ENCODE results near the gene CASTOR1. TPM values are rescaled to one million over a fixed set of nuclear protein-coding genes. Genes with fewer than 3 reads are reported as not detected.

Gene CASTOR1
- total RNA-seq = 1 to 10 TPM in 1 of 2 donors, under 1 TPM in 1; 1.00 to 1.0 TPM

DNA sequence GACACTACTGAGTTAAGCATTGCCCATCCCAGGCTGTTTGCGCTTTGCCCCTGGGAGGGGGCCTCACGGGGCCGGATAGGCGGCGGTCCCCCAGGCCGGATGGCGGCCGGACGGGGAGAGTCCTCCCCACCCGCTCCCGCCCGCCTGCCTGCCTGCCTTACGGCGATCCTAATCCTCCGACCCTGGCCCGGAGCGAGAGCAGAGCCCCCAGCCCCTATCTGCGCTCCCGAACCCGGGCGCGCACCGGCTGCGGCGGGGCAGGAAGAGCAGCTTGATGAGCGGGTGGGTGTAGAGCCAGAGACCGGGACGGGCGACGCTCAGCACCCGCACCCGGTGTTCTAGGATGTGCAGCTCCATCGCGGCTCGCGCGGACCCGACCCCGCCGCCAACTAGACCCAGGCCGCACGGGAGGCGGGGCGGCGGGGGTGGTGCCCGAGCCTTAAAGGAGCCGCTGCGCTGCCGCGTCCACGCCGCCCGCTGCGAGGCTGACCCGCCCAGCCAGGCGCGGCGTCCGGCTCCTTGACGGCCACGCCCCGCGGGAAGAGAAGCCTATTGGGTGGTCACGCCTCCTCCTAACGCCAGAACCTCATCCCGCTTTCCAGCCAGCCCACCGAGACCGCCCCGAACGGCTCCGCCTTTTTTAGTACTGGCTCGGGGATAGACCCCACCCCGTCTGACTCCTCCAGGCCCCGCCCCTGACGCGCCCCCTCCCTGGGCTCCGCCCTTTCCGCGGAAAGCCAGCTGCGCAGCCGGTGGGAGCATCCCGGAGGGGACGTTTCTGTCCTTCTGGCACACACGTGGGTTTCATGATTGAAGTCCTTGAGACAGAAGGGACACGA lies at the start of gene CASTOR1:
TSS of gene CASTOR1 (minus strand) at position 365 of the 839 bp plus-strand sequence. CDS start at position 357, 8 bp downstream.

GRCh38 chr22:30326706-30327362 lies 37.5 kb upstream of the CASTOR1 start, which contains the start of gene TBC1D10A:
Gene TBC1D10A (minus strand): TSS chr22:30326941. CDS start chr22:30326881, 60 bp downstream.

DNA sequence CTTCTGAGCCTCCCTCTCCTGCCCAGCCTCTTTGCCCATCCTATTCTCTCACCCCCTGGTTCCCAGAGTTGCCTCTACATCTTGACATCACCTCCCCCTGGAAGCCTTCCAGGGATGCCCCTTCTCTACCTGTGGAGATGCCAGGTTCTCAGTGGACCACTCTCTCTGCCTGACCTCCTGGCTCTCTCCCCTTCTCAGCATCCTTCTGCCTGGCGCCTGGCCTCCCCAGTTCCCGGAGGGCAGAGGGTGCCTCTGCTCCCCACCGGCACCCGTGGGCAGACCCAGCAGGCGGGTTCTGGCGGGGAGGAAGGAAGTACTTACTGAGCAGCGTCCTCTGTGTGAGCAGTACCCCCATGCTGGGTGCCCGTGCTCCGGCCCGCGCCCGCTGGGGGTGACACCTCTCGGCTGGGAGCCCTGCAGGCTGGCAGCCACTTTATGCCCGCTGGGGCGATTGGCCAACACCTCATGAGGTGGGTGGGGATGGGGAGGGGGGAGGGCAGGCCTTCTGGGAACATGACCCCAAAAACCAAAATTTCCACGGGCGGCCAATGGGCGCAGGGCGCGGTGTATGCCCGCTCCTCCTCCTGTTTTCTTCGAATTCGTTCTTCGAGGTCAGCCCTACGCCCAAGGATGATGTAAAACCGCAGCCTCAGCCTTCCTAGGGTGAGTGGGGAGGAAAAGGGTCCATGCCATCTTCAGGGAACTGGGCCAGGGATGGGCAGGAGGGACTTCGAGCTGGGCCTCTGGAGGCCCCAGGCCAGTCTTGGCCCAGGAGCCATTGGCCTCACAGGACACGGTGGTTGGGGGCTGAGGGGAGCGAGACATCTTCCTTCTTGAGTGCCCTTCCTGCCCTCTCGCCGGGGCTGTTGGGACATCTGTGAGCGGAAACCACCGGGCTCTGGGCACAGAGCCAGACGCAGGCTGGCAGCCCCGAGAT lies 22.6 kb downstream of the CASTOR1 start, which contains the start of gene OSM:
TSS of gene OSM (minus strand) at position 407 of the 937 bp plus-strand sequence. CDS start at position 355, 52 bp downstream.

GRCh38 chr22:30245985-30246813 lies 43.1 kb downstream of the CASTOR1 start, which contains the start of gene LIF:
Gene LIF (minus strand): TSS chr22:30246759. CDS start chr22:30246695, 64 bp downstream.

Other genes starting within 250 kb of the CASTOR1 start
- not detected for gene HORMAD2, start 209.0 kb downstream of the CASTOR1 start, total RNA-seq
- gene LIF, start 42.7 kb downstream of the CASTOR1 start, total RNA-seq = 1 to 10 TPM in 1 of 2 donors, not detected in 1; 1.4 TPM
- gene OSM, start 22.7 kb downstream of the CASTOR1 start, total RNA-seq = not detected
- 10 to 100 TPM; 31.0 to 31.6 TPM for gene TBC1D10A, start 37.4 kb upstream of the CASTOR1 start, total RNA-seq
- 10 to 100 TPM; 28.2 to 50.0 TPM for gene SF3A1, start 67.4 kb upstream of the CASTOR1 start, total RNA-seq
- 1 to 10 TPM; 2.3 to 3.4 TPM for gene CCDC157, start 67.5 kb upstream of the CASTOR1 start, total RNA-seq
- 1 to 10 TPM; 8.3 to 9.3 TPM for gene RNF215, start 97.9 kb upstream of the CASTOR1 start, total RNA-seq
- 1 to 10 TPM; 5.2 to 6.7 TPM for gene SEC14L2, start 107.5 kb upstream of the CASTOR1 start, total RNA-seq
- gene MTFP1, start 136.3 kb upstream of the CASTOR1 start, total RNA-seq = 10 to 100 TPM; 14.8 to 38.0 TPM
- gene SEC14L3, start 182.5 kb upstream of the CASTOR1 start, total RNA-seq = not detected
- gene SEC14L4, start 216.2 kb upstream of the CASTOR1 start, total RNA-seq = under 1 TPM; under 0.01 to 0.33 TPM